Activated effector memory CD4-positive, alpha-beta T cell treated with Interleukin-2 at 50 U/mL for 16 hours (primary cell): ENCODE results near the gene COPS7A.

Experiments
- DNase-seq: peaks from one replicate; pipeline ENCODE4 v3.0.0-alpha.2; 2020

The COPS7A gene

DNA sequence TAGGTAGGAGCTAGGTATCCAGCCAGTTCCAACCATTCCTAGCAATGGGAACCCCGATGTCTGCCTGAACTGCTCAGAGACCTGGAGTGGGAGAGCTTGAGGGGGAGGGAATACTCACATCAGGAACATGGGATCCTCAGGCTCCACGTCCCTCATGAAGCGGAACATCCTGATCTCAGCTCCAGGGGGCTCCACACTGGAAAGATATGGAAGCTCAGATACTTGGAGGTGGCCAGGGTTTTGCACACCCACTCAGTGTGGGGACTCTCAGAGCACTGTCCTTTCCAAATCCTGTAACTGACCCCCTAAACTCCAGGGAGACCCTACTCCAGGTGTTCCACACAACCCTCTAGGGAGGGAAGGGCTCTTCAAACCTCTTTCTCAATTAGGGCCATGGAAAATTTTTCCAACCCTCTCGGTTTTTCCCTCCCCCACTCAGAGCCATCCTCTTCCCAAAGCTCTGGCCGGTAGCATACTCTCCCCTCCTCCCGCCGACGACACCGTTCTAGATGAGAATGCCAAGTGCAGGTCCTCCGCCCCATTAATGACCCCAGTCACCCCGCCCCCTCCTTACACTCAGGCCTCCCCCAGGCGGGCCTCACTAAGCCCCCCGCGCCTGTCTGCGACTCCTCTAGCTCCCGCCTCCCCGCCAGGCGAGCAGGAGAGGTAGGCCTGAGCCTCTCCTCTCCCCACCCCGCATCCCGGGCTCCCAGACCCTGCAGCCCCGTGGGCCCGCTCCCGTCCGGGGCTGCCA is 28.5 kb downstream of the COPS7A start:
- DNase-seq = no peak

DNA sequence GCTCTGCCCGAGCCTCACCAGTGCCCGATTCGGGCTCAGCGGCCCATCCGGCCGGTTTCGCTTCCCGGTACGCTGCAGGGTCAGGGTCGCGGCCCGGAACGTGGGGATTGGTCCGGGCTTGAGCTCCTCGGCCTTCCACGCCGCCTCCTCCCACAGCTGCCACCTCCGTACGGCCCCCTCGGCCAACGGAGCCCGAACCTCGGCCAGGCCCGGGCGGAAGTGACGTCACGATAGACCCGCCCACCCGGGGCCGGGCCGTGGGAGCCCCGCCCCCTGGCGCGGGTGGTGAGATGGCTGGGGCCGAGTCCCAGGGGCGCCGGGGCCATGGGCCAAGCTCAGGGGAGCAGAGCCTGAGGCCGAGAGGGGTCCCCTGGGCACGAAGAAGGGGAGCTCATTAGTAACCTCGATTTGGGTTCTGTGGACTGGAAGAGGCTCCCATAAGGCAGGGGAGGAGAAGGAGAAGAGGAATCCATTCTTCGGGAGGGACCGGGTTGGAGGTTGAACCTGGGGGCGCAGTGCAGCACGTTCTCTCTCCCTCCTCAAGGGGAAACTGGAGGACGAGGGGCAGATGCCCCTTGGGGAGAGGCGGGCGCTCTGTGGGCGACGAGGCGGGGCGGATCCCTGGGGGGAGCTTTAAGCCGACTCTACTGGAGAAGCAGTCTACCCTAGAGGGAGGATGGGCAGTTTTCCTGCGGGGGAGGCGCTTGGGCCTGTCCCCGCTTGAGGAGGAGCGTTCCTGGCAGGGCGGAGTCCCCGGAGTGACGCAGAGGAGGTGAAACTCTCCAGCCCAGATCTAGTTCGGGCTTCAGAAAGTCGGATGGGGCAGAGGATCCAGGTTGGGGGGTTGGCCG is 29.3 kb downstream of the COPS7A start, which contains the start of gene MLF2:
TSS of gene MLF2 (minus strand) at position 221 of the 851 bp plus-strand sequence. CDS start 807 bp downstream, outside the sequence.
- DNase-seq = peak; percentile 96

DNA sequence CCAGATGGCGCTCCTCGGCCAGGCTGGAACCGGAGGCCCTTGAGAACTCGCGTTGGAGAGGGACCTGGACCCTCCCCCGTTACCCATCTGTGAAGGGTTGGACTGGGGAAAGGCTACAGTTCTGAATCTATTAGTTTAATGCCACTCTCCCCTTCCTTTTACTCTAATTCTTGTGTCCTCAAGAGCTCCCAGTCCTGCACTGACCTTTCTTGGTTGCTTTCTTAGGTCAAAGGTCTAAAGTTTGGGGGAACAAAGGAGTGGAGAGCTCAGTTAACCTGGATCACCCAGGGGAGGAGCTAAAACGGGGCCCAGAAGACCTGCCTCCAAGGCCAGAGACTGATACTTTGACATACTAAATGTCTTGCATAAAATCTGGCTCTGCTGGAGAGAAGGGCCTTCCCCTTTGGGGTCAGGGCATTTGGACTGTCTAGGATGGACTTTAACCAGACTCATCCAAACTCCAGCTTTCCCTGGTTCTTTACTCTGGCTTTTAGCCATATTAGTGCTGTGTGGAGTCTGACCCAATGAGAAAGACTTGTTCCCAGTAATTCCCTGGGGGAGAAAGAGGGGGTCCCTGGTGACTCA is 30.0 kb downstream of the COPS7A start:
- DNase-seq = no peak

DNA sequence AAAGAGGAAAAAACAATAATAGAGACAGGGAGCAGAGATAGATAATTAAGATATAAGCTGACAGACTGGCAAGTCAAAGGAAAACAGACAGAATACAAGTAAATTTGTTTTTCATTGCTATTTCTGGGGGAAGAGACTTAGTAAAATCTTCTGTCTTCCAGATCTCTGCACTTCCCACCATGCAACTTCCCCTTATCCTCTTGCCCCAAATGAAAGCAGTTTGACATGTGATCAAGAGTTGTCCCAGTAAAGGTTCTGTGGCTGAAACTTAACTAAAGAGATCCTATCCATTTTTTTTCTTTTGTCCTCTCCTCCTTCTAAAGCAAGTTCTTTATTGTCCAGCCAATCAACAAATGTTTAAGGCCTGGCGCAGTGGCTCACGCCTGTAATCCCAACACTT is 30.6 kb downstream of the COPS7A start:
- DNase-seq = no peak

DNA sequence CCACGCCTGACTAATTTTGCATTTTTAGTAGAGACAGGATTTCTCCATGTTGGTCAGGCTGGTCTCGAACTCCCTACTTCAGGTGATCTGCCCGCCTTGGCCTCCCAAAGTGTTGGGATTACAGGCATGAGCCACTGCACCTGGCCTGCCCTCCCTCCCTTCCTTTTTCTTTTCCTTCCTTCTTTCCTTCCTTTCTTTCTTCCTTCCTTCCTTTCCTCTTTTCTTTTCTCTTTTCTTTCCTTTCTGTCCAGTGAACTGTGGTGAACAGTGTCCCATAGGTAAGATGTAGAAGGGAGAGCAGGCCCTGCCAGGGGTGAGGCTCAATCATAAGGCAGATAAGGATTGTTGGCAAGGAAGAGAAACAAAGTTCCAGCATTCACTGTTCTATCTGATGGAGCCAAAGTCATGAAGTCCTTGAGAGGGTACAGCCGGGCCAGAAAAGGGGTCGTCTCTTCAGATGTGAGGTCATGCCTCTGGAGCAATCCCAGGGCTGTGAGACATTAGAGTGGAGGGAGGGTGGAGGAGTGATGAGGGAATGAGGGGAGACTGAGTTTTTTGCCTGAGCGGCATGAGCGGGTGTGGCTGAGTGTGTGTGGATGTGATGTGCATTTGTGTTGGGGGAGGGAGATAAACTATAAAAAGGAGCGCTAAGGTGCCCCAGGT is 33.3 kb downstream of the COPS7A start:
- DNase-seq = no peak

DNA sequence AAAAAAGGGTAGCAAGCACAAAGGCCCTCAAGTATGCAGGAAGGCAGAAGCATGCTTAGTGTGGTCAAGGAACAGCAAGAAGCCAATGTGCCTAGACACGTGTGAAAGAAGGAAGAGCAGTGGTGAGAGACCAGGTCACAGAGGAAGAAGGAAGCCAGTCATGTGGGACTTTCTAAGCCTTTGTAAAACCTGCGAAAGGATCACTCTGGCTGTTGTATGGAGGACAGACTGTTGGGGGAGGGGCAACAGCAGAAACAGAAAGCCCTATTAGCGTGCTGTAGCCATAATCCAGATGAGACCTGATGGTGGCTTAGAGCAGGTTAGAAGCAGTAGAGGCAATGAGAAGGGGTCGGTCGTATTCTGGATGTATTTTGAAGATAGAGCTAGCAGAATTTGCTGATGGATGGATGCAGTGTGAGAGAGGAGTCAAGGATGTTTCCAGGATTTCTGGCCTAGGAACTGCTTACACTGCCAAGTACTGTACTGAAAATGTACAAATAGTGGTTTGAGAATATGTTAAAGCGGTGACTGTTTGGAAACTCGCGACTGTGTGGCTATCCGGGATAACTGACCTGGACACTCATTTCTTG is 34.8 kb downstream of the COPS7A start:
- no peak for DNase-seq

DNA sequence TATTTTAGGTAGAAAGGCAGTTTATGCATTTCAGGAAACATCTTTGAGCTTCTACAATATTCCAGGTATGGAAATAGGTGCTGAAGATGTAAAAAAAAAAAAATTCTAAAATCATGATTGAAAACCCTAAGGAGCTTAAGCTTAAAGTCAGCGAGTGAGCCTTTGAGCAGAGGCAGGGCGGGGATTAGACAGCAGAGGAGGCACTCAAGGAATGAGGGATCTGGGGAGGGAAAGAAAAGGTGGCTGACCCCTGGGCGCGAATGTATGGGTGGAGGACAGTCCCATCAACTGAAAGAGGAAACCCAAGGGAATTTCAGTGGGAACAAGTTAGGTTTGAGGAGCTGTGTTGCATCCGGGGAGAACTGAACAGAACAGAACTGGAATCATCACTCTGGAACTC is 35.9 kb downstream of the COPS7A start:
- DNase-seq = no peak

DNA sequence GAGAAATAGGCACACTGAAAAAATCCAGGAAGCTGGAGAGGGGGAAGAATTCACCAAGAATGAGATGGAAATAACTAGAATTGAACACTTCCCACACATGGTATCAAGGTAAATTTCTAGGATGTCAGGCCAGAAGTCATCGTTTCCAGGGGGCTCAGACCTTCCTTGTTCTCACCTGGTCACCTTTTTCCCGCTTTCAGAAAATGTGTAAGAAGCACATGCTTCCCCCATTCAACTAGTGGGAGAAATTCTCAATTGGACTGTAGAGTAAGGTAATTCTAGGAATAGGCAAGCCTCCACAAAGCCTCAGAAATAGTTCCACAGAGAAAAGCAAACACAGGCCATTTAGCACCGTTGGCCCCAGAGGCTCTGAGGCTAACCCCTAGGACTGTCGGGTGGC is 39.5 kb downstream of the COPS7A start:
- no peak for DNase-seq

DNA sequence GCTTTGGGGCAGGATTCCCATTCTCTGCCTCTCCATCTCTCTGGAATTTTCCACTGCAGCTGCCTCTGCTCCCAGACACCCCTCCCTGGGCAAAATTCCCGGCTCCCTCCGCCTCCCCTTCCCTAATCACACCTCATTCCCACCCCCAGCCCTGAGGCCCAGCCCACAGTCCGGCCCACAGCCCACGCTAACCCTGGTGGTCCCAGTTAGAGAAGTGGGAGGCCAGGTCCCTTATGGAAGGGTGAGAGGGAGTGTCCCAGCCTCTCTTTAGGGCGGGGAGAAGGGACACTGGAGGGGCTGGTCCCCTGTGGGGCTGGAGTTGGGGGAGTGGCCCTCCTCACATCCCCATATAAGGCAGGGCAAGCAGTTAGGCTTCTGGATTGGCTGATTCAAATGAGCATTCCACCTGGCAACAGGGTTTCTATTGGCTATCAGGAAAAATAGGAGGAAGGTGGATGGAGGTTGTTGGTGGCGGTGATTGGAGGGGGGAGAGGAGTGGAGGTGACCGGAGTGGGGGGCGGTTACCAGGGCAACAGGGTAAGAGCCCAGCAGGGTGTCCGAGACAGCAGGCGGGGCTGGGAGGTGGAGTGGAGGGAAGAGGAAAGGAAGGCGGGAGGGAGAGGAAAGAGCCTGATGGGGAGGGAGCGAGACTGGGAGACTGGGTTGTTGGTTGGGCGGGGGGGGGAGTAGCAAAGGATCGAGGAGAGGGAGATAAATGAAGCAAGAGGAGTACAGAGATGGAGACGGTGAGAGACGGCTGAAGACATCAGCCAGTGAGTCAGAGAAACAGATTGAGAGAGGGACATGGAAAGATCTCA is 40.4 kb downstream of the COPS7A start:
- DNase-seq = no peak

DNA sequence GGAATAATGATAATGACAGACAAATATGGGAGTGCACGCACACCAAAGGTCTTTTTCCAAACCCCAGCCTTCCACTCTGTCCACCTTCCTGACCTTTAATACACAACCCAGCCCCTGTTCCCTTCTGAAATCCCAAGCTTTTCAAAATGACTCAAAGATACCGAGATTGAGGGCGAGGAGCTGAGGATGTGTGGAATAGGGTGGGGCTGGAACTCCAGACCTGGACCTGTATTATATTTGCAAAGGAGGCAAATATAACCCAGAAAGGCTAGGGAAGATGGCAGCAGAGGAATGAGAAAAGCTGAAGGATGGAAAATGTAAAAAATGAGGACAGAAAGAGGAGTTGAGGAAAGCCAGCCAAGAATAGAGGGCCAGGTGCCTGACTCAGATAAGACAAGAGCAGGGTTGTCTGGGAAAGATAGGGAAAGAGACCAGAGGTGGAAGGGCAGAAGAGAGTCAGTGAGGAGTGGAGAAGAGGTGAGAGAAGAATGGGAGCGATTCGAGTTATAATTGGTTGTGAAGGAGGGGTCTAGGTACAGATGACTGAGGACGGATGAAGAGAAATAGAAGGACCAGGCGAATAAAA is 41.3 kb downstream of the COPS7A start:
- no peak for DNase-seq

DNA sequence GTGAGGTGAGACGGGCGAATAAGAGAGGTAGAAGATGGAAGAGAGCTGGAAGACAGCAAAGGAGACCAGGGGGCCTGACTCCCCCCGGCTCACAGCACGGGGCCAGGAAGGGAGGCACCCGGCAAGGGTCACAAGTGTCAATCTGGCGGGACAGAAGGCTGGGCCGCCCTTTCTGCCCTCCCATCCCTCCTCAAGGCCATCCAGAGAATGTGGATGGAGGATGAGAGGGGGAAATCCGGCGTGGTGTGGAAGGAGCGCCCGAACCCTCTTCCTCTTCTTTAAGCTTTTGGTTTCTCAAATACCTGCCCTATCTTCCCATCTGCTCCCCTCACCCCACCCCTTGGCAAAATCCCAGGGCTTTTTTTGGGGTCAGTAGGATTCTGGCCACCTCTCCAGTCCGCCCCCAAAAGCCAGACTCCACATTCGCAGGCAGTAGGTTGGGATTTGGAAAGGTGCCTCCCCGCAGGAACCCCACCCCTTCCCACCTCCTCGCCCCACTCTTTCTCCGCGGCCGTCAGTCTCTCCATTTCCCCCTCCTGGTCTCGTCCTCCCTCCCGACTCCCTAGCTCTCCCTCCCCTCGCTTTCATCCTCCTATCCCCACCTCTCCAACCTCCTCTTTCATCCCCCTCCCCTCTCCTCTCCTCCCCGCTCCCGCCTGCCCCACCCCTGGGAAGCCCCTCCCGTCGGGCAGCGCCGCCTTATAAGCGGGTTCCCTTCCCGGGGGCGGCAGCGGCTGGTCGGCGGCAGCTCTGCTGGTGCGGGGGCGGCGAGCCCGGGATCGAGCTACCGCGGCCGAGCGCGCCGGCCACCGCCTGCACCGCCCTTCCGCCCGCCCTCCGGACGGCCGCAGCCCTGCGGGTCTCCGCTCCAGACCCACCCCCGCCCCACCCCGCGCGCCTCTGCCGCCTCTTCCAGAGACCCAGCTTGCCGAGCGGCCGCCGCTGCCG is 42.1 kb downstream of the COPS7A start, which contains the start of gene PTMS:
TSS of gene PTMS (plus strand) at position 730 of the 948 bp plus-strand sequence. CDS start 343 bp downstream, outside the sequence.
- no peak for DNase-seq

DNA sequence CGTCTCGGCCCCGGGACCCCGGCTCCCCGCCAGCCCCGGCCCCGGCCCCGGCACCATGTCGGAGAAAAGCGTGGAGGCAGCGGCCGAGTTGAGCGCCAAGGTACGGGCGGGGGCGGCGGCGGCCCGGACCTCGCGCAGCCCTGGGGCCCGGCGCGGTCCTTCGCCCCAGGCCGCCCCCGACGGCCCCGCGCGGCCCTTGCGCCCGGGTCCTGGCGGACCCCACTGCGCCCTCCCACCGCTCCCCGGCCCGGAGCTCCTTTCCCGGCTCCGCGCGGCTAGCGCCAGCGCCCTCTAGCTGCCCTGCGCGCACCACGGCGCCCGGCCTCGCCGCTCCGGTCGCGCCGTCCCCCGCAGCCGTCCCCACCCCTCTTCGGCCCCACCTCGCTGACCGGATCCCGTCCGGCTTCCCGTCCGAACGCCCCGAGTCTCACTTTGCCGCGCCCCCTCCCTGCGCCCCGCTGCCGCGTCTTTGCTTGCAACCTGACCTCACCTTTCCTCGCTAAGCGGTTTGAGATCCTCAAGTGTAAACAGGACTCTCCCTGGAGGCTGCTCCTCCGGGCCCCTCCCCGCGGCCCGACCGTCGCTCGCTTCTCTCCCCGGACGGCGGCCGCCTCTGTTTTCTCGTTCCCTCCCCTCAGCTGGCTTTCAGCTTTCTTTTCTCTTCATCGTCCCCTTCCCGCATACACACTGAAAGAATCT is 43.0 kb downstream of the COPS7A start:
- DNase-seq = peak; percentile 51

DNA sequence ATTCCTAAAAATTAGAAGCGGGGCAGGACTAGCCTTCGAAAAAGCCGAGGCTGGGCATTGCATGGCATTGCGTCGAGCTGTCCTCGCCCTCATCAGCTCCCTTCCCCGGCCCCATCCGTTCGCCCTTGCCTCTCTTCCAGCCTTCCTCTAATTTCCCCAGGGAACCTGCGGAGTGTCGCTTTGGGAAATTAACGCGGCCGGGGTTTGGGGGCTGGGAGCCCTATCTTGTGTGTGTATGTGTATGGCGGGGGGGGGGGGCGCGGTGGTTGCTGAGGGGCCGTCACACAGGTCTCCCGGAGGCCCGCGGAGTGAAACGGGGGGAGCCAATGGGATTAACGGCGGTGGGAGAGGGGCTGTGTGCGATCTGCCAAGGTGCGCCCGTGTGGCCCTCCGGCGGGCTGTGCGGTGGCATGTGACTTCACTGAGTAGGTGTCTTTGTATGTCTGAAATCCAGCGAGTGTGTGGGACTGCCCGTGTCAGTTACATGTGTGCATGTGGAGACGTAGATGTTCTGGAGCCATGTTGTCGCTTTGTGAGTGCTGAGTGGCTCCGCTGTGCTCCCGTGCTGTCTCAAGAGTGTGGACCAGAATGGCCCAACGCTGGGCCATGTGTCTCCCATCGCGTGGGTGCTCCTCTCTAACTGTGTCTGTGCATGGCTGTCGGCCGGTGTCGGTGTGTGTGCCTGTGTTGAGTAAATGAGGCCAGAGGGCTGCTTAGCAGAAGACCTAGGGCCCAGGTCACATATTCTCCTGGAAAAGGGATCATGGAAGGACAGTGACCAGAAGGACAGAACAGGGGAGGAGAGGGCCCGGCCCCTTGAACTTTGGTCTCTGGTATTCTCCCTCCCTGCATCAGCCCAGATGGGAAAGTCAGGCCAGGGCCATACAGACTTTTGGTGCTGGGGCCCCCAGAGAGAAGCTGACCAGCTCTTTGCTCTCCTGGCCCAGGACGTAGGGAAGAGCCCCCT is 43.8 kb downstream of the COPS7A start:
- no peak for DNase-seq

DNA sequence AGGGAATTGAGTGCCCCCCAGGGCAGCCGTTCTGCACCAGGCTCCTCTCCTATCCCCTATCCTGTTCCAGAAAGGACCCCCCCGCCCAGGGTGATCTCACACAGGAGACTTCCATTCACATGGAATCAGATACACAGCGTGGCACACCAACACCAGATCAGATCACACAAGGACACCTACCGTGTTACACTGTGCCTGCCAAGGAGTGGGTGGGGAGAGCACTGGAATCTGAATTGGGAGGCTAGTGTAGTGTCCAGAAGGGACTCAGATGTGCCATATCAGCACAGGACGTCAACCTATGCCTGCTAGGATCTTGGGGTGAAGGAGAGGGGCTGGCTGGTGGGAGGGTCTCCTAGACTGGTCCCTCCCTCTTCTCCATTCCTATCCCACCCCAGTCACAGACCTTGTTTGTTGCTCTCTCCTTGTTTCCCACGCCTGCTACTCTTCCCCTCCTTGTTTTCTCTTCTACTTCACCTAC is 44.6 kb downstream of the COPS7A start:
- no peak for DNase-seq

DNA sequence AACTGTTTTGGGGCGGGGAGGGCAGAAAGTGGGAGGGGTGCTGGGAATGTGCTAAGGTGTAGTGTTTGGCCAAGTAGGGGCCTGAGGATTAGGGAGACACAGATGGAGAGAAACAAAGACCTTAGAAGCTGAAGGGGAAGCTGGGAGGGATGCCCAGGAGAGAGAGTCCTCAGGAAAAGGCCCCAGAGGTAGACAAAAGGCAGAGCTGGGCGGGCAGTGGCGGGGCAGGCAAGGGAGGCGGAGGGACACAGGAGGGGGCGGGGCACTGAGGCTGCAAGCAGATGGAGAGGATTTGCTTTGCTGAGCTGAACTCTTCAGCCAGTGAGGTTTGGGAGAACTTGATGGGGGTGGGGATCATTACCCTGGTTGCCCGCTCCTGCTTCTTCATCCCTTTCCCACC is 45.1 kb downstream of the COPS7A start:
- no peak for DNase-seq

DNA sequence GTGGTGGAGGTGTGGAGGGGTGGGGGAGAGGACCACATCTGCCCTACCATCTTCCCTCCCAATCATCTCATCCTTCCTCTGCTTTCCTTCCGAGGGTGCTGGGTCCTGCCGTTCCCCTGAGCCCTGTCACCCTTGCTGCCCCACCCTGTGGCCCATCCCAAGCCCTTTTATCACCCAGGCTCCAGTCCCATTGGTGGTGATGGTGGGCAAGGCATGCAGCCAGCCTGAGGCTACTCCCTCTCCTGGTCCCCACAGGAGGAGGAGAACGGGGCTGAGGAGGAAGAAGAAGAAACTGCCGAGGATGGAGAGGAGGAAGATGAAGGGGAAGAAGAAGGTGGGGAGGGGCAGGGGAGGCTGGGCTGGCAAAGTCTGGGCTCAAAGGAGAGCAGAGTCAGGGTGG is 45.8 kb downstream of the COPS7A start:
- no peak for DNase-seq

DNA sequence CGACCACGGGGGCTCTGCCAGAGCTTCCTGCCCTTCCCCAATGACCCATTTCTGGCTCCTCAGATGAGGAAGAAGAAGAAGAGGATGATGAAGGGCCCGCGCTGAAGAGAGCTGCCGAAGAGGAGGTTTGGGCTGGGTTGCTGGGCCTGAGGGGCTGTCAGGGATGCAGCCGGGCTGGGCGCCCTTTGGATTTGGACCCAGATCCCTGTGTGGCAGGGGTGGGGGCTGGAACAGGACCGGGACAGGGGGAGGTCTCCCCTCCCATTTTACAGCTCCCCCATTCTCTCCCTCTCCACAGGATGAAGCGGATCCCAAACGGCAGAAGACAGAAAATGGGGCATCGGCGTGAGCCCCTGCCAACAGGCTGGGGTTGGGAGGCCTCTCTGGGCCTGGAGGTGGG is 46.2 kb downstream of the COPS7A start:
- no peak for DNase-seq

DNA sequence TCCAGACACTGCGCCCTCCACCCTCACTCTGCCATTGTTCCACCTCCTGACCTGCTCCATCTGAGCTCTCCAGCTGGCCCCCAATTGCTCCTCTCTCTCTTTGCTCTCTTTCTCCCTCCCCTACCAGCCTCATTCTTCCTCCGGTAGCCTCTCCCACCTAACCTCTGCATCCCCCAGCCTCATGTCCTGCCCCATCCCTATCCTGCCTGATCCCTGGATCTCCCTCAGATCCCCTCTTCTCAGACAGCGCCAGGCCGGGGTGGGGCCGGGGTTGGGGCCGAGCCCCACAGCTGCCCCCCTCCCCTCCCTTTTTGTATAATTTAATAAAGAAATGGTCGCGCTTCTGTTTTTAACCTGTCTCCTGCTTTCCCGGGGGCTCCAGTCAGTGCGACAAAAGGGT is 46.8 kb downstream of the COPS7A start:
- DNase-seq = no peak
